Liver (tissue), 9 donors: ENCODE measurements around the gene FOSL2. TPM values are rescaled to one million over a fixed set of nuclear protein-coding genes. Genes with fewer than 3 reads are reported as not detected.

Source experiments
- DNase-seq: peaks from one replicate; pipeline ENCODE4 v3.0.0-alpha.2; 2017; ENCODE audit warnings: low spot score
- H3K27ac ChIP-seq, 2 donors: one replicate each; pipeline ENCODE4 v1.7.0; 2013; ENCODE audit warnings: inconsistent platforms in 2 of 2, low read length in 2 of 2, control low read depth in 1 of 2, low read depth in 1 of 2, mild to moderate bottlenecking in 1 of 2
- H3K27me3 ChIP-seq, 4 donors: one replicate each; pipeline versions ENCODE4 v1.6.1 to v1.7.0; 2013; ENCODE audit warnings: low read length in 3 of 4, inconsistent platforms in 1 of 4, mild to moderate bottlenecking in 1 of 4, moderate library complexity in 1 of 4; ENCODE audit not compliant: control insufficient read depth in 4 of 4, insufficient read depth in 4 of 4
- H3K36me3 ChIP-seq, 4 donors: one replicate each; pipeline versions ENCODE4 v1.6.1 to v1.7.0; 2013; ENCODE audit warnings: low read length in 3 of 4, mild to moderate bottlenecking in 3 of 4, low read depth in 1 of 4, moderate library complexity in 1 of 4; ENCODE audit not compliant: control insufficient read depth in 4 of 4, insufficient read depth in 3 of 4
- H3K4me1 ChIP-seq, 4 donors: one replicate each; pipeline versions ENCODE4 v1.6.1 to v1.7.0; 2013; ENCODE audit warnings: low read length in 3 of 4, mild to moderate bottlenecking in 3 of 4, moderate library complexity in 1 of 4; ENCODE audit not compliant: control insufficient read depth in 4 of 4, insufficient read depth in 4 of 4
- H3K4me3 ChIP-seq, 3 donors: one replicate each; pipeline versions ENCODE4 v1.6.1 to v1.7.0; 2013; ENCODE audit warnings: low read length in 3 of 3, control low read depth in 1 of 3, low read depth in 1 of 3, mild to moderate bottlenecking in 1 of 3
- H3K9ac ChIP-seq, 2 donors: one replicate each; pipeline ENCODE4 v1.7.0; 2013; ENCODE audit warnings: low read length in 2 of 2, mild to moderate bottlenecking in 2 of 2, moderate library complexity in 2 of 2, control low read depth in 1 of 2, low read depth in 1 of 2
- H3K9me3 ChIP-seq, 4 donors: one replicate each; pipeline versions ENCODE4 v1.6.1 to v1.7.0; 2013; ENCODE audit warnings: low read length in 3 of 4; ENCODE audit not compliant: control insufficient read depth in 4 of 4
- ATF3 ChIP-seq: IDR thresholded peaks from 2 replicates; pipeline ENCODE4 v1.6.1; 2016; ENCODE audit warnings: antibody characterized with exemption
- CTCF ChIP-seq: fragments of 150-350 bp; IDR thresholded peaks from 2 replicates; pipeline ENCODE4 v1.5.1; 2017; ENCODE audit warnings: improper control_type of control experiment, low read depth, low read length; ENCODE audit not compliant: missing input control
- EGR1 ChIP-seq, 2 donors: IDR thresholded peaks; 2 replicates each; pipeline ENCODE4 v1.6.1; 2016 to 2018; ENCODE audit warnings: antibody characterized with exemption in 2 of 2, low read depth in 2 of 2
- FOXA1 ChIP-seq: IDR thresholded peaks from 2 replicates; pipeline ENCODE4 v1.6.1; 2016; ENCODE audit warnings: antibody characterized with exemption
- FOXA2 ChIP-seq: IDR thresholded peaks from 2 replicates; pipeline ENCODE4 v1.6.1; 2016; ENCODE audit warnings: antibody characterized with exemption
- GABPA ChIP-seq, 2 donors: IDR thresholded peaks in 1 of 2; conservative IDR thresholded peaks in 1 of 2; 2 replicates each; pipeline ENCODE4 v1.6.1; 2016; ENCODE audit warnings: antibody characterized with exemption in 2 of 2, mild to moderate bottlenecking in 1 of 2, moderate library complexity in 1 of 2
- JUND ChIP-seq, 2 donors: IDR thresholded peaks; 2 replicates each; pipeline ENCODE4 v1.6.1; 2016; ENCODE audit warnings: antibody characterized with exemption in 2 of 2
- MAX ChIP-seq: IDR thresholded peaks from 2 replicates; pipeline ENCODE4 v1.6.1; 2016; ENCODE audit warnings: antibody characterized with exemption
- NR2F2 ChIP-seq: IDR thresholded peaks from 2 replicates; pipeline ENCODE4 v1.6.1; 2016; ENCODE audit warnings: antibody characterized with exemption
- RAD21 ChIP-seq, 2 donors: IDR thresholded peaks; 2 replicates each; pipeline ENCODE4 v1.6.1; 2016; ENCODE audit warnings: antibody characterized with exemption in 2 of 2, mild to moderate bottlenecking in 2 of 2
- REST ChIP-seq: IDR thresholded peaks from 2 replicates; pipeline ENCODE4 v1.6.1; 2016; ENCODE audit warnings: antibody characterized with exemption, mild to moderate bottlenecking
- RXRA ChIP-seq, 2 donors: IDR thresholded peaks; 2 replicates each; pipeline ENCODE4 v1.6.1; 2017 to 2018; ENCODE audit warnings: antibody characterized with exemption in 2 of 2, mild to moderate bottlenecking in 1 of 2
- SP1 ChIP-seq: IDR thresholded peaks from 2 replicates; pipeline ENCODE4 v1.6.1; 2018; ENCODE audit warnings: antibody characterized with exemption, mild to moderate bottlenecking
- TAF1 ChIP-seq: conservative IDR thresholded peaks from 2 replicates; pipeline ENCODE4 v1.6.1; 2016; ENCODE audit warnings: antibody characterized with exemption, mild to moderate bottlenecking
- YY1 ChIP-seq: IDR thresholded peaks from 2 replicates; pipeline ENCODE4 v1.6.1; 2016; ENCODE audit warnings: antibody characterized with exemption, mild to moderate bottlenecking
- whole genome bisulfite sequencing: extraction: QIAGEN DNeasy Blood & Tissue Kit; methylation state at CpG from one replicate; pipeline ENCODE4 v1.1.7; 2013; 5-methylcytosine and 5-hydroxymethylcytosine counted together
- polyA plus RNA-seq, 2 donors: library from polyadenylated mRNA; stranded (reverse) in 1 of 2; unstranded in 1 of 2; fragments of 200-250 nt in 1 of 2; fragments of >200 nt in 1 of 2; fragmentation: Nextera tagmentation in 1 of 2; extraction: Ambion mirVana in 1 of 2; gene quantifications; one replicate each; pipeline versions ENCODE4 v1.2.1 to v1.2.3, GENCODE V29; 2013 to 2015
- total RNA-seq, 2 donors: library from RNA; depleted of rRNA; stranded (reverse); fragments of >200 nt; gene quantifications; one replicate each; pipeline ENCODE4 v1.2.3, GENCODE V29; 2014
- donor health status: healthy.
- donor health status: healthy.
- donor health status: healthy.
- donor health status: healthy.
- donor health status: healthy.

The FOSL2 gene
- total and polyA plus RNA-seq, 4 donors = 1.9 to 10.7 (median 2.6) TPM

- Histone ChIP-seq H3K4me3 (no peak overlapping the region), H3K4me1 (peaks cover 16 to 23% (median 21%) of the 10 kb centered on the region in 4 donors), H3K9ac (no peak overlapping the region), H3K9me3 (no peaks in the 10 kb centered on the region), H3K27ac (no peak overlapping the region), H3K27me3 (no peaks in the 10 kb centered on the region), H3K36me3 (peaks cover 25 to 91% (median 62%) of the 10 kb centered on the region in 4 donors)
- TF ChIP-seq JUND (IDR thresholded peaks at IDR 0.05) (no peak), SP1 (no peak), NR2F2 (no peak), CTCF (no peak), REST (no peak), RXRA (IDR thresholded peaks at IDR 0.05) (no peak), GABPA (IDR thresholded peaks at IDR 0.05 in 1 of 2, conservative IDR thresholded peaks at IDR 0.05 in 1 of 2) (no peak), EGR1 (IDR thresholded peaks at IDR 0.05; ENCODE audit: low read depth in 2 of 2) (no peak), ATF3 (no peak), MAX (no peak), FOXA2 (no peak), RAD21 (IDR thresholded peaks at IDR 0.05) (no peak), TAF1 (no peak)
- no peak for DNase-seq
- 97% methylated on average over 5 of the region's 5 CpGs for WGBS
Measured at GRCh38 chr2:28411166-28411755, 18.6 kb downstream of the FOSL2 start.

- Histone ChIP-seq H3K9me3 (no peaks in the 10 kb centered on the region), H3K4me3 (no peak overlapping the region), H3K9ac (no peak overlapping the region), H3K36me3 (peaks cover 22 to 84% (median 60%) of the 10 kb centered on the region in 4 donors), H3K4me1 (peaks cover 9 to 15% (median 14%) of the 10 kb centered on the region in 4 donors), H3K27ac (no peak overlapping the region), H3K27me3 (no peaks in the 10 kb centered on the region)
- WGBS = 97% methylated on average over 27 of the region's 27 CpGs
- TF ChIP-seq SP1 (no peak), RAD21 (IDR thresholded peaks at IDR 0.05) (no peak), CTCF (no peak), JUND (IDR thresholded peaks at IDR 0.05) (no peak), REST (no peak), TAF1 (no peak), YY1 (no peak), FOXA1 (no peak), EGR1 (IDR thresholded peaks at IDR 0.05; ENCODE audit: low read depth in 2 of 2) (no peak)
- no peak for DNase-seq
Measured at GRCh38 chr2:28411956-28412609, 19.4 kb downstream of the FOSL2 start.
